ENCODE data around the gene PINLYP.

The PINLYP gene

DNA sequence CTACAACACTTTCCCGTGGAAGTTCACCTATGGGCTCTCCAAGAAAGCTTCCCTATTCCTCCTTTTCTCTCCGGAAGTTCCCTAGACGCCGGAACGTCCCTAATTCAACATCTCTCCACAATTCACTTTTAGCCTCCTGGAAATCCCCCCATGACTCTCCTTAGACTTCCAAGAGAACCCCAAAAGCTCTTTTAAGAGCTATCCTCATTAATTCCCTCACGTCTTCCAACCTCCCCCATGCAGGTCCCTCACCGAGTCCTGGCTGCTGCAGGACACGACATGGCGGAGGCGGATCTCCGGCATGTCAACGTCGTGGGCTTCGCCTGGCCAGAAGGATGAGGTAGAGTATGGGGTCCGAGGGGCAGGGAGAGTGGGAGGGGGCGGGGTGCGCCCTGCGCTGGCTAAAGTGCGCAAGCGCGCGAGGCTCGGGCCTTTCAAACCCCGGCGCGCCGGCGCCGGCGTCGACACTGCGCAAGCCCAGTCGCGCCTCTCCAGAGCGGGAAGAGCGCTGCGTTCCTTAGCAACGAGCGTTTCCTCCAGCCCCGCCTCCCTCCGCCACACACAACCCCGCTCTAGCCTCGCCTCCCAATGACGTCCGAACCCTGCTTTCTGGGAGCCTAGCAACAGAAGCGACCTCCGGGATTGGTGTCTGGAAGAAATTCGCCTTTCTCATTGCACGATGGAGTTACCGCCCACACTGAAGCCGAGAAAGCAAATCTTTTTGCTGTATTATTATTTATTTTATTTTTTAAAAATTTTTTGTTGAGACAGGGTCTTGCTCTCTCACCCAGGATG lies at the start of gene PINLYP, which contains the start of gene XRCC1:
Gene PINLYP, plus strand, starts transcription at position 646 of the 795 bp plus-strand sequence. CDS start 1,391 bp downstream, outside the sequence.
Gene XRCC1, minus strand, starts transcription at position 372 of the 795 bp plus-strand sequence. Its CDS starts 69 bp downstream, at position 303.
- H3K4me3 Mint-ChIP-seq = peak within 1 kb of the TSS; percentile 99
- peak; percentile 77 to 94 for DNase-seq (ENCODE audit: low spot score in 2 of 2)
- H3K4me1 Mint-ChIP-seq = peaks cover 62% of the 10 kb centered on the region
- H3K9me3 Mint-ChIP-seq = no peaks in the 10 kb centered on the region
- peak; percentile 99 for ATAC-seq
- H3K36me3 Mint-ChIP-seq = peaks cover 15% of the 10 kb centered on the region
- peak within 1 kb of the TSS; percentile 98 for H3K27ac Mint-ChIP-seq

DNA sequence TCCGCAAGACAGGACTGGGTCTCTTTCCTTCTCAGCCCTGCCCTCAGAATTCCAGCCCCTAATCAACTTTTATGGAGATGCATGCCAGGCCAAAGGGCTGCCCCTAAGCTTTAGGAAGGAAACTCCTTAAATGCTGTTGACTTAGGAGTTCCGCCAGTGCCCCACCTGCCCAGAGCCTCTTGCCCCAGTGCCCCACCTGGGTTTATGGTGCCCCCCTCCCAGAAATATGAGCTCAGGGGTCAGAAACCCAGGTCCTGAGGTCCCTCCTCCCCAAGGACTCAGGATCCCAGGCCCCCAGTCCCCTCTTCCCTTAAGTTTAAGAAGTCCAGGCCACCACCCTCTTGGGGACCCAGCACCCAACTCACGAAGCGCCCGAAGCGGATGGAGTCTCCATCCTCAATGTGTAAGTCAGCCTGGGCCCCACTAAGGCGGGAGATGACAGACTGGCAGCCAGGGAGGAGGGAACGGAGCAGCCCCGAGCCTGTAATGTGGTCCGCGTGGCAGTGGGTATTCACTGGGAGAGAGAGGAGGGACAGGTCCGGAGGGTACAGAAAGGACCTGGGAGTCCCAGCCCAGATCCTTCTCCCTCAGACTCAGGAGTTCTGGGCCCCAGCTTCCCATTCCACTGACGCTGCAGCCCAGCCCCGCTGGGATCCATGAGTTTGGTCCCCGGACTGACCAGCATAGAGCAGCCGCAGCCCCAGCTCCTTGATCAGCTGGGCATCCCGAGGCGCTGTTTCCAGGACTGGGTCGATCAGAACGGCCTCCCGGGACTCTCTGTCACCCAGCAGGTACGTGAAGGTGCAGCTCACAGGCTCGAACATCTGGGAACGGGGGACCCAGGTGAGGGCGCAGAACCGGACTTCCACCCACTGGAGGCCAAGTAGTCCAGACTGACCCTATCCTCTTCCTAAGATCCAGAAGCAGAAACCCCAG lies 49.5 kb upstream of the PINLYP start:
- peak; percentile 42 for ATAC-seq
- Mint-ChIP-seq H3K27ac (peak overlapping the region; percentile 63), H3K4me1 (peaks cover 32% of the 10 kb centered on the region), H3K36me3 (peaks cover 27% of the 10 kb centered on the region), H3K4me3 (peak overlapping the region; percentile 92), H3K9me3 (no peaks in the 10 kb centered on the region)
- peak in 1 of 2 donors; percentile 60 for DNase-seq (ENCODE audit: low spot score in 2 of 2)

DNA sequence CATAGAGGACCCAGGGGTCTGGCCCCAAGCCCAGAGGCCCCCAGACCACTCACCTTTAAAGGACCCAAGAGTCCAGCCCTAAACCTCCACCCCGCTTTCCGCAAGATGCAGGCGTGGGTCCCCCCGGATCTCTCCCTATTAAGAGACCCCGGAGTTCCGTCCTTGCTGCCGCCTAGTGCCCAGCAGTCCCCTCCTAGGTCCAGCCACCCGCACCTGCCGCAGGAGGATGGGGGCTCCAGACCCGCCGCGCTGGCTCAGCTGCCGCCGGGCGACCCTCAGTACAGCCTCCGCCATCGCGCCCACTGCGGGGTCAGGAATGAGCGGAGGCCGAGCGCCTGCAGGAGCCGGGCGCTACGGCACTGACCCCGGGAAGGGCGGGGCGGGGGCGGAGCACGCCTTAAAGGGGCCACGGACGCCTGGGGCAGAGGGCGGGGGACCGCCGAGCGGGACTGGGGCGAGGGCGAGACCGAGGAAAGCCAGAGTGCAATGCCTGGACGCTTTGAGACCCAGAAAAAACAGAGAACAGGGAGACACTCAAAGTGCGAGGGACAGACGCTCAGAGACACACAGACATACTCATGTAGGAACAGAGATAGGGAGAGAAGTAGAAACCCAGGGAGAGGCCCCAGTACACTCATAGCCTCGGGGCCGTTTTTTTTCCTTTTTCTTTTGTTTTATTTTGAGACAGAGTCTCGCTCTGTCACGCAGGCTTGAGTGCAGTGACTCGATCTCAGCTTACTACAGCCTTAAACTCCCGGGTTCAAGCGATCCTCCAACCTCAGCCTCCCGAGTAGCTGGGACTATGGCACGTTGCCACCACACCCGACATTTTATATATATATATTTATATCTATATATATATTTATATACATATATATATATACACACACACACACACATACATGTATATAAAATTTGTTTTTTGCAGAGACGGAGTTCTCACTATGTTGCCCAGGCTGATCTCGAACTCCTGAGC lies 48.4 kb upstream of the PINLYP start, which contains the start of gene ETHE1:
Gene ETHE1, minus strand, starts transcription at position 318 of the 976 bp plus-strand sequence. Its CDS starts 24 bp downstream, at position 294.
- Mint-ChIP-seq H3K4me1 (peaks cover 32% of the 10 kb centered on the region), H3K36me3 (peaks cover 17% of the 10 kb centered on the region), H3K27ac (peak within 1 kb of the TSS; percentile 63), H3K4me3 (peak within 1 kb of the TSS; percentile 92), H3K9me3 (no peaks in the 10 kb centered on the region)
- ATAC-seq = peak; percentile 85
- DNase-seq (ENCODE audit: low spot score in 2 of 2) = peak; percentile 62 to 91

DNA sequence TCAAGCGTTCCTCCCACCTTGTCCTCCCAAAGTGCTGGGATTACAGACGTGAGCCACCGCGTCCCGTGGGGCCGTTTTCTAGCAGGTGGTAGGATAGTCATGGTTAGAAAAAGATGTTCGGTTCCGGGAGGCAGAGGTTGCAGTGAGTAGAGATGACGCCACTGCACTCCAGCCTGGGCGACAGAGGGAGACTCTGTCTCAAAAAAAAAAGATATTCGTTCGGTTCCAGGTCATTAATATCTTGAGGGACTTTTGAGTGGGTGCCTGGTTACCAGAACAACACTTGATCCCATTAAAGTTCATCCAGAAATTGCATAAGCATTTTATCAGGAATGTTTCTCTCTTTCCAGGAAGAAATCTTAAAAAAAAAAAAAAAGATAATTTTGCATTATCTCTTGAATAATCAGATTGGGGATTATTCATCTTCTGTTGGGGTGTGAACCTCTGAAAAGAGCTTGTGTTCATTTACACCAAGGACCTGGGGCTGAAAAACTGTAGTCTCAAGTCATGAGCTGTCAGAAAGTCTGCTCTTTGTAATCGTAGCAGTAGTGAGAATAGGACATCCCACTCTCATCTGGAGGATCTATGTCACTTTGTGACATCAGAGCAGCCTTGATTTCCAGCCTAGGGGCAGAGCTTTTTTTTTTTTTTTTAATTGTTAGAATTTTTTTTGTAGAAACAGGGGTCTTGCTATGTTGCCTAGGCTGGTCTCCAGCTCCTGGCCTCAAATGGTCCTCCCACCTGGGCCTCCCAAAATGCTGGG lies 47.6 kb upstream of the PINLYP start:
- peak overlapping the region; percentile 63 for H3K27ac Mint-ChIP-seq
- H3K4me3 Mint-ChIP-seq = peak overlapping the region; percentile 92

DNA sequence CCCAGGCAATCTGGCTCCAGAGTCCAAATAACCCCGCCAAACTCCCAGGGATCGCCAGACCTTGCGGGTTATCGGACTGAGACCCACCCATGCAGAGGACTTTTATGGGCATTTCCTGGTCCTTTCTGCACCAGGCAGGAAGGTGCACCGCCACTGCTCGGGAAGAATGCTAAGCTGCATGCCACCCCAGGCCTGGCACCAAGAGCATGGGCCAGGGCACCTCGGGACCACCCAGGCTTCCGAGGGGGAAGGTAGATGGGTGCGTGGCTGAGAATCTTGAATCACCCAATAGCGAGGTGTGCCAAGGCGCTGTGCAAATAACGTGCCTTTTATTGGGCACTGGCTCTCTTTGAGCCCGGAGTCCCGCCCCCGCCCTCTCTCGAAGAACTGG lies 43.0 kb upstream of the PINLYP start:
- peak; percentile 12 for ATAC-seq
- Mint-ChIP-seq H3K4me1 (peaks cover 31% of the 10 kb centered on the region), H3K27ac (peak overlapping the region; percentile 90), H3K9me3 (no peaks in the 10 kb centered on the region), H3K4me3 (peak overlapping the region; percentile 90), H3K36me3 (peaks cover 32% of the 10 kb centered on the region)
- no peak for DNase-seq (ENCODE audit: low spot score in 2 of 2)

More for the DNA sequence above, 47.6 kb upstream of the PINLYP start:
- DNase-seq (ENCODE audit: low spot score in 2 of 2) (no peak), ATAC-seq (peak; percentile 38)
- Mint-ChIP-seq H3K4me1 (peaks cover 40% of the 10 kb centered on the region), H3K9me3 (no peaks in the 10 kb centered on the region), H3K36me3 (peaks cover 21% of the 10 kb centered on the region)

DNA sequence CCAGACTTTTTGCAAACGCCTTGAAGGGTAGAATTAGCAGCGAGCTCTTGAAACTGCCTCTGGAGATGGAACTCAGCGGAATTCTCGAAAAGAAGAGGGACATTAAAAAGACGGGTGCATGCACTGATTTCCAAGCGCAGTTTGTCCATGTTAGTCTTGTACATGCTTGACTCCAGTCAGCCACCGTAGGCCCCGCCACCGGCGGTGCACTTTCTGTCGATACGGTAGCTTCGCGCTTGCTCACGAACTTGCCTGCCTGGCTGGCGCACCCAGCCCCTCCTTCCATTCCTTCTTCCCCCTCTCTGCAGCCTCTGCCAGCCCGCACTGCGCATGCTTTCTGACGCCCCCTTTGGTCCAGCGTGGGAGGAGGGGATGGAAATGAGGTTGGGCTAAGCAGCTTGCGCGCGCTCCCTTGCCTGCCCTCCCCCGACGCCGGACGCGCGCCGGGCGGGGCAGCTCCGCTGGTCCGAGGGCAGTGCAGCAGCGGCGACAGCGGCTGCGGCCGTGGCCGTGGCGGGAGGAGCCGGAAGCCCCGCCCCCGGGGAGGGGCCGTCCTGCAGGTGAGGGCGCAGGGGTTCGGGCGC lies 42.5 kb upstream of the PINLYP start, which contains the start of gene ZNF575:
Gene ZNF575, plus strand, starts transcription at position 227 of the 584 bp plus-strand sequence. CDS start 1,235 bp downstream, outside the sequence.
- DNase-seq (ENCODE audit: low spot score in 2 of 2) = peak; percentile 71 to 94
- H3K36me3 Mint-ChIP-seq = peaks cover 35% of the 10 kb centered on the region
- no peaks in the 10 kb centered on the region for H3K9me3 Mint-ChIP-seq
- peak within 1 kb of the TSS; percentile 90 for H3K4me3 Mint-ChIP-seq
- peaks cover 27% of the 10 kb centered on the region for H3K4me1 Mint-ChIP-seq
- peak within 1 kb of the TSS; percentile 90 for H3K27ac Mint-ChIP-seq
- peak; percentile 78 for ATAC-seq

DNA sequence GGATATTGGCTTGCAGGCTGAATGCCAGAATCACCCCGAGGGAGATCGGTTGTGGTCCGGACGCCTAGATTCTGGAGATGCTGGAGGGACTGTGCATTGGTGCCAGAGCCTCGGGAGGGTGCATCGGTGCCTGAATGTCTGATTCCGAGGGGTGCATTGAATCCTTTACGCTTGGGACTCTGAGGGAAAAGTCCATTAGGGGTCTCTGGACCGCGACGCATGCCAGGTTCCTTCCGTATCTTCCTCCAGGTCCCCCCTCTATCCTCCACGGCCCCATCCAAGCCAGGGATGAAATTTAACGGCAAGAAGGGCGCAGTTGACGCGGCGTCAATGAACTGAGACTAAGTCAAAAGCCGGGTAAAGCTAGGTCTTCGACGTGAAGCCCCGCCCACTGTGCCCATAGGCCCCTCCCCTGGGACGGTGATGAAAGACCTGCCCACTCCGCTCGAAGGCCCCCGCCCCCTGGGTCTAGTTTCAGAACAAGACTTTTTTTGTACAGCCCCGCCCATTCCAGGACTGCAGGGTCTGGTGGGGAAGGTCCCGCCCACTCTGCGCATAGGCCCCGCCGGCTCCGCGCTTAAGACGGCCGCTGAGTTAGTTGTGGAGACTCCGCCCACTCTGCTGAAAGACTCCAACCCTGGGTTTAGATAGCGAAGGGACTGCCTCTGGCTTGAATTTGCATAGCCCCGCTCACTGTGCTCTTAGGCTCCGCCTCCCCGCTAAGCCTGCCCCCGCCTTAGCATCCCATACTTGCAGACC lies 41.9 kb upstream of the PINLYP start:
- H3K4me3 Mint-ChIP-seq = peak overlapping the region; percentile 90
- peaks cover 42% of the 10 kb centered on the region for H3K36me3 Mint-ChIP-seq
- ATAC-seq (peak; percentile 80), DNase-seq (ENCODE audit: low spot score in 2 of 2) (peak; percentile 86 to 98)
- no peaks in the 10 kb centered on the region for H3K9me3 Mint-ChIP-seq
- peaks cover 27% of the 10 kb centered on the region for H3K4me1 Mint-ChIP-seq
- peak overlapping the region; percentile 90 for H3K27ac Mint-ChIP-seq

DNA sequence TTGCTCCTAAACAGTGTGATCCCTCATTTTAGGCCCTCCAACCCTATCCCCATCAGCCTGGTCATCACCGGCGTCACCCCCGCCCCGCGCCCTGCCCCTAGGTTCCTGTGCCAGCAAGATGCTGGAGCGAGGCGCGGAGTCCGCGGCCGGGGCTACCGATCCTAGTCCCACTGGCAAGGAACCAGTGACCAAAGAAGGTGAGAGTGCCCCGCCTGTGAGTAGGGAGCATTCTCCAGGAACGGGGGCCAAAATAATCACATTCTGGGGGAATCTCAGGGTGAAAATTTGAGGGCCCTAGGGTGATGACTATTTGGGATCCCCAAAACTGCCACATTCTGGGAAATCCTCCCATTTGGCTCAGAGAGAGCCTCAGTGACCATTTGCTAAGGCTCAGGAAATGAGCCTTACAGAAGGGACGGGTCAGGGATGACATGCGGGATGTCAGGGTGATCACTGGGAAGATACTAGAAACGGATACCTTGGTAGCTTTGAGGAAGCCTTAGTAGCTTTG lies 41.2 kb upstream of the PINLYP start:
- ATAC-seq = no peak
- peaks cover 47% of the 10 kb centered on the region for H3K36me3 Mint-ChIP-seq
- H3K27ac Mint-ChIP-seq = peak overlapping the region; percentile 90
- peak overlapping the region; percentile 90 for H3K4me3 Mint-ChIP-seq
- no peak for DNase-seq (ENCODE audit: low spot score in 2 of 2)
- peaks cover 27% of the 10 kb centered on the region for H3K4me1 Mint-ChIP-seq
- H3K9me3 Mint-ChIP-seq = peaks cover 5% of the 10 kb centered on the region

DNA sequence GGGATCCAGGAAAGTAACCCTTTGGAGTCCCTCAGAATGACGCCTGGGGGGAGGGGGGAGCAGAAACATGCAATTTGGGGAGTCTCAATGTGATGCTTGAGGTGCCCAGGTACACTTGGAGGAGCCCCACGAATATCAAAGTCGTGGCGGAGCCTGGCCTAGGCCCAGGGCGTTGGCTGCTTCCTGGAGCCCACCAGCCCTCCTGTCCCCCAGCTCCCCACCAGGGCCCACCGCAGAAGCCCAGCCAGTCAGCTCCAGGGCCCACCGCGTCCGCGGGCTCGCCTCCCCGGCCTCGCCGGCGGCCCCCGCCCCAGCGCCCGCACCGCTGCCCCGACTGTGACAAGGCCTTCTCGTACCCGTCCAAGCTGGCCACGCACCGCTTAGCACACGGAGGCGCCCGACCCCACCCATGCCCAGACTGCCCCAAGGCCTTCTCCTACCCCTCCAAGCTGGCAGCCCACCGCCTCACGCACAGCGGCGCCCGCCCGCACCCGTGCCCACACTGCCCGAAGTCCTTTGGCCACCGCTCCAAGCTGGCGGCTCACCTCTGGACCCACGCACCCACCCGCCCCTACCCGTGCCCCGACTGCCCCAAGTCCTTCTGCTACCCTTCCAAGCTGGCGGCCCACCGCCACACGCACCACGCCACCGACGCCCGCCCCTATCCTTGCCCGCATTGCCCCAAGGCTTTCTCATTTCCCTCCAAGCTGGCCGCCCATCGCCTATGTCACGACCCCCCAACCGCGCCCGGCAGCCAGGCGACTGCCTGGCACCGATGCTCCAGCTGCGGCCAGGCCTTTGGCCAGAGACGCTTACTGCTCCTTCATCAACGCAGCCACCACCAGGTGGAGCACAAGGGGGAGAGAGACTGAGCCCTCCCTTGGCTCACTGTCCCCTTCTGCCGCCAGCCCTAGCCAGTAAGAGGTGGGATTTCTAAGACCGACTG lies 40.5 kb upstream of the PINLYP start:
- H3K36me3 Mint-ChIP-seq = peaks cover 55% of the 10 kb centered on the region
- H3K4me1 Mint-ChIP-seq = peaks cover 27% of the 10 kb centered on the region
- peaks cover 5% of the 10 kb centered on the region for H3K9me3 Mint-ChIP-seq
- DNase-seq (ENCODE audit: low spot score in 2 of 2) (peak in 1 of 2 donors; percentile 57), ATAC-seq (no peak)
- peak overlapping the region; percentile 46 for H3K4me3 Mint-ChIP-seq
- peak overlapping the region; percentile 83 for H3K27ac Mint-ChIP-seq

DNA sequence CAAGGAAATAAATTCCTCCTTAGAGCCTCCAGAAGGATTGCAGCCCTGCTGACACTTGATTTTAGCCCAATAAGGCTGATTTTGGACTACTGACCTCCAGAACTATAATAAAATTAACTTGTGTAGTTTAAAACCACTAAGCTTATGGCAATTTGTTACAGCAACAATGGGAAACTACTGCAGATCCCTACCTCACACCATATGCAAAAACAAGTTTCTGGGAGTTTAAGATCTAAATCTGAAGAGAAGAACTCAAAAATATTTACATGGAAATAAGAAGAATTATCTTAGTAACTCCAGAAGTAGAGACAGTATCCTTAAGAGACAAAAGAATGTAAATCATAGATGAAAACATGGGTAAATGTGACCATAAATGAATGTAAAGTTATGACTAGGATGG lies 36.7 kb upstream of the PINLYP start:
- Mint-ChIP-seq H3K9me3 (peaks cover 5% of the 10 kb centered on the region), H3K27ac (no peak overlapping the region), H3K4me1 (peaks cover 11% of the 10 kb centered on the region), H3K4me3 (no peak overlapping the region), H3K36me3 (peaks cover 69% of the 10 kb centered on the region)
- no peak for DNase-seq (ENCODE audit: low spot score in 2 of 2)
- no peak for ATAC-seq

DNA sequence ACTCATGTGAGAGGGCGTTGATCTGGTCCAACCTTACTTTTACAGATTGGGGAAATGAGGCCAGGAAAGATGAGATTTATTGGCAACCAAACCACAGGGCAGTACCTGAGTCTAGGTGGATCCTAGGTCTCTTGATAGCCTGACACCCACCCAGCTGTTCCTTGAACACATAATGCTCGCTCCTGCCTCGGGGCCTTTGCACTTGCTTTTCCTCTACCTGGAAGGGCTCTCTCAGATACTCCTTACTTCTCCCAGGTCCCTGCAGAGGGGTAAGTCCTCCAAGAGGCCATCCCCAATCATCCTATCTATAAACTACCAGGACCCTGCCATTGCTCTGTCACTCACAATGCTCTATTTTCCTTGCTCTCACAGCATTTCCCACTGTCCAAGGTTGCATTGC lies 35.2 kb upstream of the PINLYP start:
- DNase-seq (ENCODE audit: low spot score in 2 of 2) (no peak), ATAC-seq (no peak)
- H3K4me3 Mint-ChIP-seq = no peak overlapping the region
- H3K9me3 Mint-ChIP-seq = peaks cover 5% of the 10 kb centered on the region
- no peak overlapping the region for H3K27ac Mint-ChIP-seq
- peaks cover 3% of the 10 kb centered on the region for H3K4me1 Mint-ChIP-seq
- H3K36me3 Mint-ChIP-seq = peaks cover 72% of the 10 kb centered on the region

Data from stimulated activated effector memory CD8-positive, alpha-beta T cell treated with anti-CD3 and anti-CD28 coated beads, Interleukin-12 subunit alpha, Interleukin-12 subunit beta, amount 100 ng/mL, for 72 hours (primary cell).